Peyer's patch (tissue), 4 donors: ENCODE measurements around the gene SFT2D3. TPM values are rescaled to one million over a fixed set of nuclear protein-coding genes. Genes with fewer than 3 reads are reported as not detected.

ENCODE experiments used
- DNase-seq, 3 donors: peaks; one replicate each; pipeline ENCODE4 v3.0.0-alpha.2; 2017 to 2019
- H3K27ac ChIP-seq, 4 donors: fragments of 200-600 bp; sonication (generic); one replicate each; pipeline ENCODE4 v1.5.1; 2016 to 2019
- H3K27me3 ChIP-seq, 2 donors: fragments of 200-600 bp; sonication (generic); one replicate each; pipeline ENCODE4 v1.5.1; 2019
- H3K36me3 ChIP-seq, 3 donors: fragments of 200-600 bp; sonication (generic); one replicate each; pipeline ENCODE4 v1.5.1; 2016 to 2019
- H3K4me1 ChIP-seq, 4 donors: fragments of 200-600 bp; sonication (generic); one replicate each; pipeline ENCODE4 v1.5.1; 2016 to 2019
- H3K4me3 ChIP-seq, 4 donors: fragments of 200-600 bp; sonication (generic); 1 replicate in 3 of 4; 2 replicates in 1 of 4; pipeline ENCODE4 v1.5.1; 2016 to 2019; ENCODE audit warnings: mild to moderate bottlenecking in 1 of 4
- H3K9me3 ChIP-seq, 4 donors: fragments of 200-600 bp; sonication (generic); one replicate each; pipeline ENCODE4 v1.5.1; 2016 to 2019; ENCODE audit warnings: mild to moderate bottlenecking in 1 of 4
- POLR2A ChIP-seq, 2 donors: fragments of 450-650 bp; IDR thresholded peaks; one replicate each; pipeline ENCODE4 v1.5.1; 2017; ENCODE audit warnings: antibody characterized with exemption in 2 of 2, mild to moderate bottlenecking in 2 of 2, moderate library complexity in 2 of 2
- total RNA-seq, 4 donors: library from RNA; depleted of rRNA; stranded (reverse); fragments of >200 nt; gene quantifications; one replicate each; pipeline ENCODE4 v1.1.0, GENCODE V29; 2016
- TF ChIP-seq, protein P1 (sequence below), 6 experiments: fragments of 450-650 bp in 4 of 6; fragments of 200-600 bp in 2 of 6; sonication (generic) in 1 of 6; IDR thresholded peaks; one replicate each; pipeline ENCODE4 v1.5.1; 2017 to 2019; ENCODE audit warnings: antibody characterized with exemption in 6 of 6, mild to moderate bottlenecking in 3 of 6, moderate library complexity in 1 of 6

The SFT2D3 gene
- total RNA-seq, 4 donors from 2014 or later, result 5.8 to 12.4 (median 8.8) TPM

DNA sequence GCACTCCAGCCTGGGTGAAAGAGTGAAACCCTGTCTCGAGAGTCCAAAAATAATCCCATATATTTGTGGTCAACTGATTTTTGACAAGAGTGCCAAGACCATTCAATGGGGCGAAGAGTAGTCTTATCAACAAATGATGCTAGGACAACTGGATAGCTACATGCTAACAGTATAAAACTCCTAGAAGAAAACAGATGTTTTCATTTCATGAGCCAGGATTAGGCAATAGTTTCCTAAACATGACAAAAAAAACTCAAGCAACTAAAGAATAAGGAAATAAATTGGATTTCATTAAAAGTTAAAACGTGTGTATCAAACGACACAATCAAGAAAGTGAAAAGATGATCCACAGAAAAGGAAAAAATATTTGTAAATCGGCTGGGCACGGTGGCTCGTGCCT lies 32.2 kb upstream of the SFT2D3 start:
- Histone ChIP-seq H3K27me3 (no peaks in the 10 kb centered on the region), H3K27ac (peak overlapping the region in 1 of 4 donors; percentile 40), H3K9me3 (no peaks in the 10 kb centered on the region), H3K4me1 (peaks cover 0 to 2% (median under 1%) of the 10 kb centered on the region in 4 donors), H3K4me3 (no peak overlapping the region), H3K36me3 (no peaks in the 10 kb centered on the region)
- no peak for DNase-seq
- no peak for TF ChIP-seq POLR2A (IDR thresholded peaks at IDR 0.05)
- TF ChIP-seq, protein P1, sequence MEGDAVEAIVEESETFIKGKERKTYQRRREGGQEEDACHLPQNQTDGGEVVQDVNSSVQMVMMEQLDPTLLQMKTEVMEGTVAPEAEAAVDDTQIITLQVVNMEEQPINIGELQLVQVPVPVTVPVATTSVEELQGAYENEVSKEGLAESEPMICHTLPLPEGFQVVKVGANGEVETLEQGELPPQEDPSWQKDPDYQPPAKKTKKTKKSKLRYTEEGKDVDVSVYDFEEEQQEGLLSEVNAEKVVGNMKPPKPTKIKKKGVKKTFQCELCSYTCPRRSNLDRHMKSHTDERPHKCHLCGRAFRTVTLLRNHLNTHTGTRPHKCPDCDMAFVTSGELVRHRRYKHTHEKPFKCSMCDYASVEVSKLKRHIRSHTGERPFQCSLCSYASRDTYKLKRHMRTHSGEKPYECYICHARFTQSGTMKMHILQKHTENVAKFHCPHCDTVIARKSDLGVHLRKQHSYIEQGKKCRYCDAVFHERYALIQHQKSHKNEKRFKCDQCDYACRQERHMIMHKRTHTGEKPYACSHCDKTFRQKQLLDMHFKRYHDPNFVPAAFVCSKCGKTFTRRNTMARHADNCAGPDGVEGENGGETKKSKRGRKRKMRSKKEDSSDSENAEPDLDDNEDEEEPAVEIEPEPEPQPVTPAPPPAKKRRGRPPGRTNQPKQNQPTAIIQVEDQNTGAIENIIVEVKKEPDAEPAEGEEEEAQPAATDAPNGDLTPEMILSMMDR (IDR thresholded peaks at IDR 0.05), result no peak

DNA sequence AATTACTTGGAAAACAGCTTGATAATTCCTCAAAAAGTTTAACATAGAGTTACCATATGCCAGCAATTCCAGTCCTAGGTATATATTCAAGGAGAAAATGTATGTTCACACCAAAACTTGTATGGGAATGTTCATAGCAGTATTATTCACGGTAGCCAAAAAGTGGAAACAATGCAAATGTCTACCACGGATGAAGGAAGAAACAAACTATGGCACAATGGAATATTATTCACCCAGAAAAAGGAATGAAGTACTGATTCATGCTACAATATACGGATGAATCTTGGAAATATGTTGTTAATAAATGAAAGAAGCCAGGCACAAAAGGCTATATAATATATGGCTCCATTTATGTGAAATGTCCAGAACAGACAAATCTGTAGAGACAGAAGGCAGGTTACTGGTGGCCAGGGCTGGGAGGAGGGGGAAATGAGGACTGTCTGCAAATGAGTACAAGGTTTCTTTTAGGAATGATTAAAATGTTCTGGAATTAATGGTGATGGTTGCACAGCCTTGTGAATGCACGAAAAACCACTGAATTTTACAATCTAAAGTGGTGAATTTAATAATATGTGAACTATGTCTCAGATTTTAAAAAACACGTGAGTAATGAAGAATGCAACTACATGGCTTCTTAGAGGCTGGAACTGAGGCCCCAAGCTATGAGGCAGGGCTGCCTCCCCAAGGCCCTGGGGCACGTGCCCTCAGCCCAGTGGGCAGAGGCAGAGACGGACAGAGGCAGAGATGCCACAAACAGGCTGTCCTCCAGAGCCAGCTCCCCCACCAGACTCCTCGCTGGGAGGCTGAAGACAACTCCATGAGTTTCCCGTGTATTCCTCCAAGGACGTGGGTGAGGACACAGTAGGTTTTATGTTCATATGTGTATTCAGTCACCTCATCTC lies 31.0 kb upstream of the SFT2D3 start:
- Histone ChIP-seq H3K9me3 (no peaks in the 10 kb centered on the region), H3K4me3 (no peak overlapping the region), H3K27me3 (peaks cover 0 to under 1% of the 10 kb centered on the region in 2 donors), H3K27ac (no peak overlapping the region), H3K36me3 (no peaks in the 10 kb centered on the region), H3K4me1 (peaks cover 0 to 11% (median 3%) of the 10 kb centered on the region in 4 donors)
- no peak for TF ChIP-seq POLR2A (IDR thresholded peaks at IDR 0.05)
- TF ChIP-seq, protein P1 (IDR thresholded peaks at IDR 0.05), result no peak
- DNase-seq, result no peak

DNA sequence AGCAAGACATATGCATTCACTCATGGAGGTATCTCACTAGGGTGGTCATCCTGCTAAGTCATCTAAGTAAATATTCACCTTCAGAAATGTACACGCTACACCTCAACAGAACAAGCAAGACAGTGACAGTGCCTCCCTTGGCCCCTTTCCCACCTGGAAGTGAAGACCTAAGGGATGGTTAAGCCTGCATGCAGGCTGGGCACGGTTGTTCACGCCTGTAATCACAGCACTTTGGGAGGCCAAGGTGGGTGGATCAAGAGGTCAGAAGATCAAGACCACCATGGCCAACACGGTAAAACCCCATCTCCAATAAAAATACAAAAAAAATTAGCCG lies 30.4 kb upstream of the SFT2D3 start:
- Histone ChIP-seq H3K4me3 (no peak overlapping the region), H3K27ac (no peak overlapping the region), H3K36me3 (no peaks in the 10 kb centered on the region), H3K9me3 (no peaks in the 10 kb centered on the region), H3K27me3 (peaks cover 0 to 5% of the 10 kb centered on the region in 2 donors), H3K4me1 (peaks cover 0 to 16% (median 8%) of the 10 kb centered on the region in 4 donors)
- no peak for DNase-seq
- TF ChIP-seq POLR2A (IDR thresholded peaks at IDR 0.05), result no peak
- TF ChIP-seq, protein P1 (IDR thresholded peaks at IDR 0.05), result no peak

DNA sequence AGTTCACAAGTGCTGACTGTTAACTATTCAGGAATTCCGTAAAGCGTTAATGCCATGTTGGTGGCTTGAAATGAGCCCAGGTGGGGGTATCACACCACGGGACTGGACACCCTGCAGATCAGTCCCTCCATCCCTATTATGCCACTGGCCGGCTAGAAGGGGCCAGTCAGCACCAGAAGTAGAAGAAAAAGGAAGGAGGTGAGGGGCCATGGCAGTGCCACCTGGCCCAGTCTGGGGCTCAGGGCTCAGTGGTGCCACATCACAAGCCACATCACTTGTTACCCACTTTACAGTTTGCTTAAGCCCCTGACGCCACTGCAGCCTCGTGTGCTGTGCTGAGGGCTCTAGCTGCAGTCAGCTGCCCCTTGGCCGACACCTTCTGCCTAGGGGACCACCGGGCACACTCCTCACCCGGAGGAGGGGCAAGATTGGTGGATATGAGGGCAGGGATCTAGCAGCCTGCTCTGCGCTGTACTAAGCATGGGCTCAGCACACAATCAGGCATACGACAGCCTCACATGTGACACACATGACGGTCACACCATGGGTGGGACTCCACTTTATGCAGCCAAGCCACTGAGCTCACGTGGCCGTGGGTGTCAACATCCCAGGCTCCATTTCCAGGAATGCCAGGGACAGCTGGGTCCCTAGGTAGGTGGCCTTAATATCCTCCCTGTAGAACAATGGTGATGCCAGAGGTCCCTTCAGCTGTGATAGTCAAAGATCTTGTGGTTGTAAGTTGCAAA lies 29.6 kb upstream of the SFT2D3 start:
- TF ChIP-seq, protein P1 (IDR thresholded peaks at IDR 0.05), result no peak
- TF ChIP-seq POLR2A (IDR thresholded peaks at IDR 0.05), result no peak
- Histone ChIP-seq H3K4me3 (peak overlapping the region in 1 of 4 donors; percentile 51), H3K4me1 (peaks cover 0 to 16% (median 9%) of the 10 kb centered on the region in 4 donors), H3K9me3 (no peaks in the 10 kb centered on the region), H3K27ac (peak overlapping the region in 1 of 4 donors; percentile 77), H3K36me3 (no peaks in the 10 kb centered on the region), H3K27me3 (peaks cover 0 to 5% of the 10 kb centered on the region in 2 donors)
- DNase-seq, result no peak

DNA sequence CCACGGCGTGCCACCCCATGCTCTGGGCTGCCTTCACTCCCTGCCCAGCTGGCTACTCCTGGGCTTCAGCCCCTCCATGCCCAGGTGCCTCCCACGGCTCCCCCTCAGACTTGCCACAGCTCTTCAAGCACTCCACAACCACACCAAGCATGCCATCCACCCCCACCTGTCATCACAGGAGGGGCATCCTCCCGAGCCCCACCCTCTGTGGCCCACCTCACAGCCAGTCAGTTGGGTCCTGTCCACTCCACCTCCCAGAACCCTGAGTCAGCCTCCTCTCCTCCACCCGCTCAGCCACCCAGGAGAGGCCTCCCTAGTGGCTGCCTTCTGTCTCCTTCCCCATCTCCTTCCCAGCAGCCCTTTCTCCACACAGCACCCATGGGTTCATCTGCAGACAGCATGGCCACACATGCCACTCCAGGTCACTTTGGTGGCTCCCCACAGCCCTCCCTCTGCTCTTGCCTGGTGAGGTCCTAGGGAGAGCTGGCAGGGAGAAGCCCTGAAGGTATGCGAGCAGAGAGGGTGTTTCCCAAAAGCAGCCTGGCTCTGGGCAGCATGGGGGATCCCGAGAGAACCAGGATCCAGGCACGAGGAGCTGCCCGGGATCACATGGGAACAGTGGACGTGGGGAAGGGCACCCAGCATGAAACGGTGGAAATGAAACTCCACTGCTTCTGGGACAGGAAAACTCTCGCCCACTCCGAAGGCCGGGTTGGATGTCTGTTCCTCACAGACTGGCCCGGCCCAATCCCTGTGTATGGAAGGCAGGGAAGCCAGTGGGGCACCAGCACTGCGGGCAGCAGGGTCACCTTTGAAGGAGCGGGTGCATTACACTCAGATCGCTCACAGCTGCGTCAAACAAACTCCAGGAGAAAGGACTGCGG lies 28.7 kb upstream of the SFT2D3 start:
- no peaks in the 10 kb centered on the region for H3K36me3 ChIP-seq
- peak overlapping the region in 2 of 4 donors; percentile 30 to 77 for H3K27ac ChIP-seq
- TF ChIP-seq, protein P1 (IDR thresholded peaks at IDR 0.05), result no peak
- TF ChIP-seq POLR2A (IDR thresholded peaks at IDR 0.05), result no peak
- H3K4me3 ChIP-seq, result peak overlapping the region in 1 of 4 donors; percentile 51
- H3K9me3 ChIP-seq, result no peaks in the 10 kb centered on the region
- peaks cover 0 to 16% (median 9%) of the 10 kb centered on the region in 4 donors for H3K4me1 ChIP-seq
- peaks cover 0 to 5% of the 10 kb centered on the region in 2 donors for H3K27me3 ChIP-seq
- DNase-seq, result peak in 1 of 3 donors; percentile 42
